ENCODE measurements around the gene RPS6KA1.
"Not testable (repeated sequence)": the region's sequence is repeated elsewhere in the genome, so short reads cannot be mapped to it uniquely, and the experiment has no call there.

RPS6KA1 gene

GRCh38 chr1:26582053-26582835, 52.7 kb downstream of the RPS6KA1 start:
- DNase-seq = no peak
- in situ Hi-C loops (cut with HindIII; ENCODE audit: low pct_ligation_motif_present, low pct_unique_long_range_greater_than_20kb, low sequenced_read_pairs) = no loop called here

GRCh38 chr1:26582836-26583460, 53.4 kb downstream of the RPS6KA1 start:
- DNase-seq = peak; percentile 84
- in situ Hi-C loops (cut with HindIII; ENCODE audit: low pct_ligation_motif_present, low pct_unique_long_range_greater_than_20kb, low sequenced_read_pairs) = no loop called here

GRCh38 chr1:26583646-26584485, 54.3 kb downstream of the RPS6KA1 start:
- DNase-seq = peak; percentile 32
- in situ Hi-C loops (cut with HindIII; ENCODE audit: low pct_ligation_motif_present, low pct_unique_long_range_greater_than_20kb, low sequenced_read_pairs) = no loop called here

- DNase-seq; in situ Hi-C loops (cut with HindIII; ENCODE audit: low pct_ligation_motif_present, low pct_unique_long_range_greater_than_20kb, low sequenced_read_pairs): not testable (repeated sequence)
Measured at GRCh38 chr1:26584588-26584987, 55.0 kb downstream of the RPS6KA1 start.

- no peak for DNase-seq
- in situ Hi-C loops (cut with HindIII; ENCODE audit: low pct_ligation_motif_present, low pct_unique_long_range_greater_than_20kb, low sequenced_read_pairs) = no loop called here
Measured at GRCh38 chr1:26585471-26585870, 55.9 kb downstream of the RPS6KA1 start.

GRCh38 chr1:26593385-26593784, 63.8 kb downstream of the RPS6KA1 start:
- DNase-seq = no peak
- in situ Hi-C loops (cut with HindIII; ENCODE audit: low pct_ligation_motif_present, low pct_unique_long_range_greater_than_20kb, low sequenced_read_pairs) = no loop called here

GRCh38 chr1:26594593-26594992, 65.0 kb downstream of the RPS6KA1 start:
- DNase-seq; in situ Hi-C loops (cut with HindIII; ENCODE audit: low pct_ligation_motif_present, low pct_unique_long_range_greater_than_20kb, low sequenced_read_pairs): not testable (repeated sequence)

GRCh38 chr1:26597629-26598039, 68.1 kb downstream of the RPS6KA1 start:
- in situ Hi-C loops (cut with HindIII; ENCODE audit: low pct_ligation_motif_present, low pct_unique_long_range_greater_than_20kb, low sequenced_read_pairs) = no loop called here
- peak; percentile 58 for DNase-seq

- in situ Hi-C loops (cut with HindIII; ENCODE audit: low pct_ligation_motif_present, low pct_unique_long_range_greater_than_20kb, low sequenced_read_pairs) = no loop called here
Measured at GRCh38 chr1:26598890-26599289, 69.3 kb downstream of the RPS6KA1 start.

GRCh38 chr1:26602378-26602959, 72.9 kb downstream of the RPS6KA1 start:
- in situ Hi-C loops (cut with HindIII; ENCODE audit: low pct_ligation_motif_present, low pct_unique_long_range_greater_than_20kb, low sequenced_read_pairs) = no loop called here
- DNase-seq = peak; percentile 61

More at GRCh38 chr1:26598890-26599289, 69.3 kb downstream of the RPS6KA1 start:
- no peak for DNase-seq

- in situ Hi-C loops (cut with HindIII; ENCODE audit: low pct_ligation_motif_present, low pct_unique_long_range_greater_than_20kb, low sequenced_read_pairs) = no loop called here
Measured at GRCh38 chr1:26603856-26604255, 74.3 kb downstream of the RPS6KA1 start.

GRCh38 chr1:26607186-26607585, 77.6 kb downstream of the RPS6KA1 start:
- DNase-seq = no peak
- in situ Hi-C loops (cut with HindIII; ENCODE audit: low pct_ligation_motif_present, low pct_unique_long_range_greater_than_20kb, low sequenced_read_pairs) = no loop called here

More at GRCh38 chr1:26603856-26604255, 74.3 kb downstream of the RPS6KA1 start:
- no peak for DNase-seq

GRCh38 chr1:26608895-26609294, 79.3 kb downstream of the RPS6KA1 start:
- in situ Hi-C loops (cut with HindIII; ENCODE audit: low pct_ligation_motif_present, low pct_unique_long_range_greater_than_20kb, low sequenced_read_pairs) = no loop called here
- no peak for DNase-seq

- no peak for DNase-seq
- in situ Hi-C loops (cut with HindIII; ENCODE audit: low pct_ligation_motif_present, low pct_unique_long_range_greater_than_20kb, low sequenced_read_pairs) = no loop called here
Measured at GRCh38 chr1:26610781-26611180, 81.2 kb downstream of the RPS6KA1 start.

- in situ Hi-C loops (cut with HindIII; ENCODE audit: low pct_ligation_motif_present, low pct_unique_long_range_greater_than_20kb, low sequenced_read_pairs); DNase-seq: not testable (repeated sequence)
Measured at GRCh38 chr1:26612627-26613026, 83.1 kb downstream of the RPS6KA1 start.

GRCh38 chr1:26614655-26615411, 85.3 kb downstream of the RPS6KA1 start:
- in situ Hi-C loops (cut with HindIII; ENCODE audit: low pct_ligation_motif_present, low pct_unique_long_range_greater_than_20kb, low sequenced_read_pairs) = no loop called here
- no peak for DNase-seq

- DNase-seq = no peak
- in situ Hi-C loops (cut with HindIII; ENCODE audit: low pct_ligation_motif_present, low pct_unique_long_range_greater_than_20kb, low sequenced_read_pairs) = no loop called here
Measured at GRCh38 chr1:26616881-26617280, 87.3 kb downstream of the RPS6KA1 start.

- in situ Hi-C loops (cut with HindIII; ENCODE audit: low pct_ligation_motif_present, low pct_unique_long_range_greater_than_20kb, low sequenced_read_pairs) = no loop called here
- DNase-seq = no peak
Measured at GRCh38 chr1:26618561-26618960, 89.0 kb downstream of the RPS6KA1 start.

Measured in ACHN (cell line).